ENCODE results near the gene COL7A1.

GRCh38 chr3:48553361-48553760 lies 41.8 kb downstream of the COL7A1 start:
- TF ChIP-seq EZH2 (IDR thresholded peaks at IDR 0.05; ENCODE audit: low read depth): no peak
- no peak for TF ChIP-seq CTCF (conservative IDR thresholded peaks at IDR 0.05)
